KBM-7 (cell line): ENCODE measurements around the gene BTBD9.
"Not testable (repeated sequence)": the region's sequence is repeated elsewhere in the genome, so short reads cannot be mapped to it uniquely, and the experiment has no call there.

Experiments
- DNase-seq: peaks from one replicate; pipeline ENCODE4 v3.0.0-alpha.2; 2015
- in situ Hi-C: fragments of 300-500 bp; cut with MboI; formaldehyde crosslinking; loops from 2 replicates; pipeline ENCODE4 v1.14.3; 2020; ENCODE audit warnings: low sequenced_read_pairs, low pct_unique_long_range_greater_than_20kb, mixed read lengths

Gene BTBD9

GRCh38 chr6:38378801-38379200 is 260.9 kb downstream of the BTBD9 start:
- in situ Hi-C loops: no loop called here
- DNase-seq: no peak

GRCh38 chr6:38375937-38376336 is 263.8 kb downstream of the BTBD9 start:
- in situ Hi-C loops: no loop called here
- DNase-seq: no peak

GRCh38 chr6:38375341-38375740 is 264.4 kb downstream of the BTBD9 start:
- in situ Hi-C loops: no loop called here
- DNase-seq: no peak

- in situ Hi-C loops: no loop called here
- DNase-seq: no peak
Measured at GRCh38 chr6:38371881-38372280, 267.8 kb downstream of the BTBD9 start.

- DNase-seq: no peak
- in situ Hi-C loops: no loop called here
Measured at GRCh38 chr6:38370653-38371601, 268.8 kb downstream of the BTBD9 start.

- no peak for DNase-seq
- in situ Hi-C loops: no loop called here
Measured at GRCh38 chr6:38367231-38367630, 272.5 kb downstream of the BTBD9 start.

GRCh38 chr6:38366234-38366633 is 273.5 kb downstream of the BTBD9 start:
- in situ Hi-C loops: no loop called here
- no peak for DNase-seq

GRCh38 chr6:38364775-38365174 is 275.0 kb downstream of the BTBD9 start:
- in situ Hi-C loops: no loop called here
- no peak for DNase-seq

GRCh38 chr6:38364127-38364526 is 275.6 kb downstream of the BTBD9 start:
- in situ Hi-C loops: no loop called here
- no peak for DNase-seq

GRCh38 chr6:38355519-38355918 is 284.2 kb downstream of the BTBD9 start:
- in situ Hi-C loops: no loop called here
- DNase-seq: no peak

- in situ Hi-C loops: no loop called here
- no peak for DNase-seq
Measured at GRCh38 chr6:38354905-38355304, 284.8 kb downstream of the BTBD9 start.

GRCh38 chr6:38354037-38354381 is 285.7 kb downstream of the BTBD9 start:
- in situ Hi-C loops: no loop called here
- no peak for DNase-seq

GRCh38 chr6:38353310-38354036 is 286.3 kb downstream of the BTBD9 start:
- in situ Hi-C loops: no loop called here
- DNase-seq: no peak

- in situ Hi-C loops: no loop called here
- DNase-seq: no peak
Measured at GRCh38 chr6:38352636-38353035, 287.1 kb downstream of the BTBD9 start.

GRCh38 chr6:38350942-38351341 is 288.8 kb downstream of the BTBD9 start:
- in situ Hi-C loops: no loop called here
- no peak for DNase-seq

- DNase-seq: no peak
- in situ Hi-C loops: no loop called here
Measured at GRCh38 chr6:38350220-38350619, 289.5 kb downstream of the BTBD9 start.

- DNase-seq: no peak
- in situ Hi-C loops: no loop called here
Measured at GRCh38 chr6:38349795-38350194, 289.9 kb downstream of the BTBD9 start.

GRCh38 chr6:38349221-38349620 is 290.5 kb downstream of the BTBD9 start:
- in situ Hi-C loops: no loop called here
- DNase-seq: no peak

GRCh38 chr6:38348371-38348770 is 291.4 kb downstream of the BTBD9 start:
- in situ Hi-C loops: no loop called here
- no peak for DNase-seq

GRCh38 chr6:38347829-38348228 is 291.9 kb downstream of the BTBD9 start:
- in situ Hi-C loops, DNase-seq: not testable (repeated sequence)
